ENCODE data around the gene GLCCI1.

DNA sequence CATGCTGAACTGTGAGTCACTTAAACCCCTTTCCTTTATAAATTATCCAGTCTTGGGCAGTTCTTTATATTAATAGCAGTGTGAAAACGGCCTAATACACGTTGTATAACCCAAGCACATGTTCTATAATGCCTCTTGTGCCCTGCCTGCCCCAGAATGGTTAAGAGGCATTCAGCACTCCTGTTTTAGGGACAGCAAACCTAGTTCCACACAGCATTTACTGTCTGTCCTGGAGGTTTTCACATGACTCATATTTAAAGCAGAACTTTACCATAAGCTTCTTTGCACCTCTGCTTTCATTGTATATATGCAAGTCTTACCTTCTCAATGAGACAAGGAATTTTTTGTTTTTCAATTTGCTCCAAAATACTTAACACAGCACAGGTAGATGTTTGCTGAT lies 148.6 kb downstream of the GLCCI1 start:
- peak in 1 of 2 experiments; percentile 61; a peak in 1 of 4 replicates for TF ChIP-seq REST (IDR thresholded peaks at IDR 0.05; ENCODE audit: borderline replicate concordance in 1 of 2, low read depth in 1 of 2, low read length in 2 of 2)
- TF ChIP-seq ASH2L (IDR thresholded peaks at IDR 0.05; ENCODE audit: insufficient read length, low read depth, low read length), result no peak
- TF ChIP-seq TBP (CRISPR knock-in tag; IDR thresholded peaks at IDR 0.05), result no peak
- no peak for TF ChIP-seq BRD4 (CRISPR knock-in tag; IDR thresholded peaks at IDR 0.05)
- no peak for TF ChIP-seq ZNF12 (CRISPR knock-in tag; IDR thresholded peaks at IDR 0.05)
- no peak for TF ChIP-seq HNRNPUL1 (IDR thresholded peaks at IDR 0.05; ENCODE audit: low read depth, low read length)
